PC-9 (cell line): Measurements from ENCODE around the gene PTPRC. TPM values are rescaled to one million over a fixed set of nuclear protein-coding genes. Genes with fewer than 3 reads are reported as not detected.

ENCODE experiments used
- BruUV-seq: library from RNA; stranded (reverse); fragments of 400-500 nt; replicated peaks from 2 replicates; lab custom pipeline; 2021; lab: Mats Ljungman, UMichigan
- CTCF ChIA-PET: fragments of 300-600 bp; sonication (Branson Sonifier 250); formaldehyde crosslinking; loops from one replicate; lab custom pipeline; 2022; ENCODE audit warnings: antibody characterized with exemption; lab: Charles Lee
- POLR2A ChIA-PET: fragments of 300-600 bp; sonication (Branson Sonifier 250); formaldehyde crosslinking; loops from one replicate; lab custom pipeline; 2022; ENCODE audit warnings: antibody characterized with exemption; ENCODE audit not compliant: unreplicated experiment; lab: Charles Lee
- DNase-seq, 2 experiments: peaks; one replicate each; pipeline versions ENCODE4 v3.0.0 to v3.0.0-alpha.2; 2015 to 2022; ENCODE audit warnings: mixed read lengths in 1 of 2
- H2AFZ ChIP-seq: fragments of 200-600 bp; sonication (generic); 2 replicates; pipeline ENCODE4 v1.8.1; 2017; ENCODE audit warnings: antibody characterized with exemption
- H3F3A ChIP-seq: fragments of 200-600 bp; sonication (generic); 2 replicates; pipeline ENCODE4 v1.8.1; 2017; ENCODE audit warnings: antibody characterized with exemption, mild to moderate bottlenecking, low read depth; ENCODE audit not compliant: insufficient read depth
- H3K27ac ChIP-seq: fragments of 200-600 bp; sonication (generic); 2 replicates; pipeline ENCODE4 v1.6.1; 2016; ENCODE audit warnings: mixed run types
- H3K27me3 ChIP-seq: fragments of 200-600 bp; sonication (generic); 2 replicates; pipeline ENCODE4 v1.6.1; 2016; ENCODE audit warnings: low read depth, mixed run types; ENCODE audit not compliant: insufficient read depth
- H3K36me3 ChIP-seq: fragments of 200-600 bp; sonication (generic); 2 replicates; pipeline ENCODE4 v1.6.1; 2016; ENCODE audit warnings: low read depth, mixed run types
- H3K4me1 ChIP-seq: fragments of 200-600 bp; sonication (generic); replicated peaks from 2 replicates; pipeline ENCODE4 v1.6.1; 2016; ENCODE audit warnings: mixed run types; ENCODE audit not compliant: insufficient read depth
- H3K4me2 ChIP-seq: fragments of 200-600 bp; sonication (generic); 2 replicates; pipeline ENCODE4 v1.6.1; 2017; ENCODE audit warnings: mixed run types
- H3K4me3 ChIP-seq: fragments of 200-600 bp; sonication (generic); 2 replicates; pipeline ENCODE4 v1.6.1; 2016; ENCODE audit warnings: mixed run types
- H3K79me2 ChIP-seq: fragments of 200-600 bp; sonication (generic); 2 replicates; pipeline ENCODE4 v1.6.1; 2017; ENCODE audit warnings: low read depth, mixed run types
- H3K9me2 ChIP-seq: fragments of 200-600 bp; sonication (generic); 2 replicates; pipeline ENCODE4 v1.8.1; 2017; ENCODE audit warnings: mild to moderate bottlenecking; ENCODE audit not compliant: insufficient read depth
- H3K9me3 ChIP-seq: fragments of 200-600 bp; sonication (generic); 2 replicates; pipeline ENCODE4 v1.8.1; 2016; ENCODE audit warnings: low read depth; ENCODE audit not compliant: insufficient read depth
- H4K20me1 ChIP-seq: fragments of 200-600 bp; sonication (generic); 2 replicates; pipeline ENCODE4 v1.8.1; 2017; ENCODE audit not compliant: insufficient read depth
- CTCF ChIP-seq: fragments of 200-600 bp; sonication (generic); conservative IDR thresholded peaks from 2 replicates; pipeline ENCODE4 v1.6.1; 2017; ENCODE audit warnings: mixed run types, antibody characterized with exemption, mild to moderate bottlenecking, moderate library complexity
- EZH2 ChIP-seq: fragments of 200-600 bp; sonication (generic); IDR thresholded peaks from 2 replicates; pipeline ENCODE4 v1.8.0; 2017; ENCODE audit warnings: antibody characterized with exemption, low read depth
- intact Hi-C: fragments of 100-400 bp; cut with micrococcal nuclease; formaldehyde crosslinking; loops from one replicate; pipeline ENCODE4 v1.10.0; 2022; ENCODE audit not compliant: unreplicated experiment
- total RNA-seq: library from RNA; stranded (reverse); gene quantifications from 2 replicates; pipeline ENCODE4 v1.2.3, GENCODE V29; 2021

PTPRC gene
- total RNA-seq, 1 experiment from 2014 or later = 0.79 TPM

- no peaks in the 10 kb centered on the region for H3K36me3 ChIP-seq
- H4K20me1 ChIP-seq = no peaks in the 10 kb centered on the region
- no peaks in the 10 kb centered on the region for H3K27me3 ChIP-seq
- no peaks in the 10 kb centered on the region for H3F3A ChIP-seq
- CTCF ChIA-PET = no interaction called here
- no peak for DNase-seq
- H3K9me2 ChIP-seq = no peaks in the 10 kb centered on the region
- H3K4me1 ChIP-seq = no peaks in the 10 kb centered on the region
- no peak overlapping the region for H3K4me2 ChIP-seq
- no peaks in the 10 kb centered on the region for H3K9me3 ChIP-seq
- no peaks in the 10 kb centered on the region for H3K79me2 ChIP-seq
- intact Hi-C loops = no loop called here
- BruUV-seq = no TSS peak
- H3K27ac ChIP-seq = no peak overlapping the region
- H2AFZ ChIP-seq = peak overlapping the region; percentile 6; the same call in 1 of the 2 replicates
- POLR2A ChIA-PET = no interaction called here
- no peak overlapping the region for H3K4me3 ChIP-seq
- no peak for TF ChIP-seq CTCF
- no peak for TF ChIP-seq EZH2
These were observed 102.9 kb downstream of the PTPRC start for GRCh38 chr1:198741744-198742143.

- H3K9me2 ChIP-seq = no peaks in the 10 kb centered on the region; the same call in 1 of the 2 replicates
- no peak overlapping the region for H2AFZ ChIP-seq
- TF ChIP-seq CTCF (no peak), EZH2 (no peak)
- no peaks in the 10 kb centered on the region for H3K79me2 ChIP-seq
- no peak overlapping the region for H3K27ac ChIP-seq
- no peaks in the 10 kb centered on the region for H3K4me1 ChIP-seq
- intact Hi-C loops = no loop called here
- no TSS peak for BruUV-seq
- H4K20me1 ChIP-seq = no peaks in the 10 kb centered on the region
- H3F3A ChIP-seq = no peaks in the 10 kb centered on the region
- H3K4me2 ChIP-seq = no peak overlapping the region
- POLR2A ChIA-PET = no interaction called here
- no peaks in the 10 kb centered on the region for H3K9me3 ChIP-seq
- DNase-seq = no peak
- H3K36me3 ChIP-seq = no peaks in the 10 kb centered on the region
- H3K27me3 ChIP-seq = no peaks in the 10 kb centered on the region
- H3K4me3 ChIP-seq = no peak overlapping the region
- CTCF ChIA-PET = no interaction called here
These were observed 108.3 kb downstream of the PTPRC start for GRCh38 chr1:198747127-198747526.

GRCh38 chr1:198749279-198749678, 110.4 kb downstream of the PTPRC start:
- DNase-seq = no peak
- Histone ChIP-seq H3K27me3 (no peaks in the 10 kb centered on the region), H4K20me1 (no peaks in the 10 kb centered on the region), H3K4me2 (no peak overlapping the region), H3K9me3 (no peaks in the 10 kb centered on the region), H3K36me3 (no peaks in the 10 kb centered on the region), H3K27ac (no peak overlapping the region), H3K4me1 (no peaks in the 10 kb centered on the region), H3K9me2 (no peaks in the 10 kb centered on the region; the same call in 1 of the 2 replicates), H3F3A (no peaks in the 10 kb centered on the region), H3K79me2 (no peaks in the 10 kb centered on the region), H2AFZ (no peak overlapping the region), H3K4me3 (no peak overlapping the region)
- CTCF ChIA-PET = no interaction called here
- POLR2A ChIA-PET = no interaction called here
- intact Hi-C loops = no loop called here
- BruUV-seq = no TSS peak
- TF ChIP-seq EZH2 (no peak), CTCF (no peak)
